PC-9 (cell line): ENCODE data around the gene PGA4.

ENCODE experiments used
- EZH2 ChIP-seq: fragments of 200-600 bp; sonication (generic); IDR thresholded peaks from 2 replicates; pipeline ENCODE4 v1.8.0; 2017; ENCODE audit warnings: antibody characterized with exemption, low read depth
- TF ChIP-seq, protein P1 (sequence below): fragments of 200-600 bp; sonication (generic); conservative IDR thresholded peaks from 2 replicates; pipeline ENCODE4 v1.6.1; 2017; ENCODE audit warnings: mixed run types, antibody characterized with exemption, mild to moderate bottlenecking, moderate library complexity

DNA sequence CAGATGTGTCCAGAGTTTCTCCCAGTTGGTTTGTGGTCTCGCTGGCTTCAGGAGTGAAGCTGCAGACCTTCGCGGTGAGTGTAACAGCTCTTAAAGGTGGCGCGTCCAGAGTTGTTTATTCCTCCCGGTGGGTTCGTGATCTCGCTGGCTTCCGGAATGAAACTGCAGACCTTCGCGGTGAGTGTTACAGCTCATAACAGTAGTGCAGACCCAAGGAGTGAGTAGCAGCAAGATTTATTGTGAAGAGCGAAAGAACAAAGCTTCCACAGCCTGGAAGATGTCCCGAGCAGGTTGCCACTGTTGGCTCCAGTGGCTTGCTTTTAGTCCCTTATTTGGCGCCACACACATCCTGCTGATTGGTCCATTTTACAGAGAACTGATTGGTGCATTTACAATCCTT, 20.7 kb upstream of the PGA4 start:
- no peak for TF ChIP-seq EZH2
- TF ChIP-seq, protein P1, sequence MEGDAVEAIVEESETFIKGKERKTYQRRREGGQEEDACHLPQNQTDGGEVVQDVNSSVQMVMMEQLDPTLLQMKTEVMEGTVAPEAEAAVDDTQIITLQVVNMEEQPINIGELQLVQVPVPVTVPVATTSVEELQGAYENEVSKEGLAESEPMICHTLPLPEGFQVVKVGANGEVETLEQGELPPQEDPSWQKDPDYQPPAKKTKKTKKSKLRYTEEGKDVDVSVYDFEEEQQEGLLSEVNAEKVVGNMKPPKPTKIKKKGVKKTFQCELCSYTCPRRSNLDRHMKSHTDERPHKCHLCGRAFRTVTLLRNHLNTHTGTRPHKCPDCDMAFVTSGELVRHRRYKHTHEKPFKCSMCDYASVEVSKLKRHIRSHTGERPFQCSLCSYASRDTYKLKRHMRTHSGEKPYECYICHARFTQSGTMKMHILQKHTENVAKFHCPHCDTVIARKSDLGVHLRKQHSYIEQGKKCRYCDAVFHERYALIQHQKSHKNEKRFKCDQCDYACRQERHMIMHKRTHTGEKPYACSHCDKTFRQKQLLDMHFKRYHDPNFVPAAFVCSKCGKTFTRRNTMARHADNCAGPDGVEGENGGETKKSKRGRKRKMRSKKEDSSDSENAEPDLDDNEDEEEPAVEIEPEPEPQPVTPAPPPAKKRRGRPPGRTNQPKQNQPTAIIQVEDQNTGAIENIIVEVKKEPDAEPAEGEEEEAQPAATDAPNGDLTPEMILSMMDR = no peak
